HG02759 (cell line): Measurements from ENCODE around the gene MXRA7.
A peak's percentile ranks its signal among the peaks of the same experiment; 100 is the strongest.

ENCODE experiments used
- ATAC-seq: cut with Tn5 transposase; IDR thresholded peaks from one replicate; pipeline ENCODE4 v1.9.1; 2021; ENCODE audit warnings: mild to moderate bottlenecking, moderate library complexity; ENCODE audit not compliant: unreplicated experiment

MXRA7 gene

DNA sequence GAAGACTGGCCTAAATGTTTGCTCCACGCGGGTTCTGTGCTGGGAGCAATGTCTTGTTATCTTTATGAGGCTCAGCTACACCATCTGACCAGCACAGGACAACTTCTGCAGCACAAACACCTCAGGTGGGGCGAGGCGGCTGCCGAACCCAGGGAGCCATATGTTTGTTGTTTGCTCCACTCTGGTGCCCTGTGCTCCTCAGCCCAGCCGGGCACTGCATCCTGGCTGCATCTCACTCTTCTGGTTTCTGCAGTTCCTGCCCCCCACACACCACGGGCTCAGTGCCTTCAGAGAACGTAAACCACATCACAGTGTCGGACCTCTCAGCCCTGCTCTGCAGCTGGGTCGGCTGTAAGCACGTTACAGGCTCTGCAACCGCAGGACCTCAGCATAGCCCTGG lies 32.4 kb downstream of the MXRA7 start:
- no peak for ATAC-seq

DNA sequence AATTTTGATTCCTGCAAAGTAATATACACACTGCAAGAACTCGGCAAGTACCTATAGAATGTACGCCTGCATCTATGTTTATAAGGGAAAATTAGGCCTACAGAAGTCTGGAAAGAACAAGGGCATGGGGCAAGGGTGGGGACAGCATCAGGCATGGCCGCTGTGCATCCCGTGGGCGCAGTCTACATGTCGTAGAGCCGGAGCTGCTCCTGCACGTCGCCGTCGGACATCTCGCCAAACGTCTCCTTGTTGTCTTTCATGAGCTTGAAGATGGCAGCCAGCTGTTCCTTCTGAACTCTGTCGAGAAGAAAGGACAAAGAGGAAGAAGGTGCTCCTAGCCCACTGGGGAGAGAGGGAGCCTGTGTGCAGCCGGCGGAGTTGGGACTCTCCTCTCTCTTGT lies 33.4 kb downstream of the MXRA7 start:
- no peak for ATAC-seq

DNA sequence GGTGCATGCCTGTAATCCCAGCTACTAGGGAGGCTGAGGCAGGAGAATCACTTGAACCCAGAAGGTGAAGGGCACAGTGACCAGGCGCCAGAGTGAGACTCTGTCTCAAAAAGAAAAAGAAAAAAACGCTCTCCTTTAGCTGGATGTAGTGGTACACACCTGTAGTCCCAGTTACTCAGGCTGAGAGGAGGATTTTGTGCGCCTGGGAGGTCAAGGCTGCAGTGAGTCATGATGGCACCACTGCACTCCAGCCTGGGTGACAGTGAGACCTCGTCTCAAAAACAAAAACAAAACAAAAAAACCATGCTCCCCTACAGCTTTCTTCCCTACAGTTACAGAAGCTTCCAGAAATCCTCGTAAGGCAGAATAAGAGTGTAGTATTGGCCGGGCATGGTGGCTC lies 34.1 kb downstream of the MXRA7 start:
- no peak for ATAC-seq

DNA sequence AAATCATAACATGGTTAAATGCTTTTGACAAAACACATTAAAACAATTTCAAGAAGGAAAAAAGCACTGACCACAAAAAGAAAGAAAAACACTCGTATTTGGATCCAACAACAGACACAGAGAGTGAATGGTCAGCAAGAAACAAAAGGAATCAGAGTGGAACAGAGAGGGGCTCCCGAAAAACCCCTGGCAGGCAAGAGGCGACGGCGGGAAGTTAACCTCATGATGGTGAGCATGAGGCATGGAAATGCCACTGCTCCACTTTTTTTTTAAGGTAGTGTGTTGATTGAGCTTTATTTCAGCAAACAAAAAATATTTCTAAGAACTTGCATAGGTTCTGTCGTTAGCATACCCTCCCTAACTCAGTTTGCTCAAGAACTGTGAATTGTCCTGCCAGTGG lies 35.1 kb downstream of the MXRA7 start:
- no peak for ATAC-seq

DNA sequence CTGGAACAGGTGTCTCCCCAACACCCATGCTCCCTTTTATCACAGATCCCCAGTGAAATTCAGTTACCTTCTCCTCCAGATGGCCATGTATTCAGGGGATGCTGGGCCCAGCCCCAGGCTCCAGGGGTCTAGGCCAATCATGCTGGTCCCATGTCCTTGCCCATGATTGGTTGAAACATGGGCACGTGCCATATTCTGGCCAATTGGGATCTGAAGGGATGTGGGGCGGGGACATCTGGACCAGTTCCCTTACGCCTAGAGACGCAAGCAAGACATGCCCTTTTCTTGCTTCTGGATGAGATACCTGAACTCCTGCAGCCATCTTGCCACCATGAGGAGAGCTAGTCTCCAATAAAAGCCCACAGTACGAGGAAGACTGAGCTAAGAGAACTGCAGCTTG lies 36.2 kb downstream of the MXRA7 start:
- ATAC-seq: no peak

DNA sequence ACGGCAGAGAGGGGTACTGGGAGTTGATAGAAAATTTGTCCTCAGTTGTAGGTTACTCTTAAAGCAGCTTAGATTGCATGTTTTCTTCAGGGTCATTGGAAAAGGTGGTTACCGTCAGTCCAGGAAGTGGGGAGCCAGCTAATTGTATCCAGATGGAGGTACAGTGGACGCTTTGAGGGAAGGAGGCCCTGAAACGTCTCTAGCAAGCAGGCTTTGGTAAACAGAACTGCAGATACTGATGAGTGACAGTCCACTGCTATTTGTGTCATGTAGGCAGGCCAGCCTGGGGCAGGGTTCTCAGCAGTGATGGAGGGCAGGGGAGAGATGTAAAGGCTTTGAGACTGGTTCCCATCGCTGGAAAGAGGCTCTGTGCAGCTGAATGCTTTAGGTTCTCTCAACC lies 37.0 kb downstream of the MXRA7 start:
- no peak for ATAC-seq

DNA sequence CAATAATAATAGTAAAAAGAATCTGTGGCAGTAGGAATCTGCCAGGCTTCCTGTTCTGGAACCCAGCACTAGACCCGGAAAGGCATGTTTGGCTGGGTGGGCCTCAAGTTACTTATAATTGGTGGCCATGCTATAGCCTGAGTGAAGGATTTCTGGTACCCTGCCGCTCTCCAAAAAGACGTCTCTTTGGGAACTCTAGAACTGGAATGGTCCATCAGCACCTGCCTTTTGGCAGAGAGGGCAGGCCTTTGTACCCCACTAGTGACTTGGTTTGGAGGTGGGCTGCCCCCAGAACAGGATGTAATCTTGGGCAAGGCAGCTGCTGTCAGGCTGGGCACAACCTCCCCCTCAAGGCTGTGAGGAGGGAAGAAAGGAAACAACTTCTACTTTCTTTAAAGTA lies 37.9 kb downstream of the MXRA7 start:
- no peak for ATAC-seq

DNA sequence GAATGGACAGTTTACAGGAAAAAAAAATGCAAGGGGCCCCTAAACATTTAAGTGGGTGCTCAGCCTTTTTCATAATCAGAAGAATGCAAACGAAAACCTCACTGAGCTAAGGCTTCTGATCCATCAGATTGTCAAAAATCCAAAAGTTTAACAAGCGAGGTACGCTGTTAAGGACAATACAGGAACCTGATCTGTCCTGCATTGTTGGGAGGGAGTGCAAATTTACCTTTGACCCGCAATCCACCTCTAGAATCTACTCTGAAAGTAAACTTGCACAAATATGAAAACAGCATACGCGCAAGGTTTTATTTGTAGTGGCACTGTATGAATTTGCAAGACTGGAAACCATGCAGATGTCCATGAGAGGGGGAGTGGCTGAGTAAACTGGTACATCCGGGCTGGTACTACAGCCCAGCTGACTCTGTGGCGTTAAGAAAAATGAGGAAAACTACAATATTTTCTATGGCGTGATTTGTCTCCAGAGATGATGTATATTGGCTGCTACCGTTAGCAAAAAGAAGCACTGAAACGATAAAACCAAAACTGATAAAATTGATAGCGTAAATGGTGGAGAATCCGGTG lies 38.4 kb downstream of the MXRA7 start:
- ATAC-seq: no peak

DNA sequence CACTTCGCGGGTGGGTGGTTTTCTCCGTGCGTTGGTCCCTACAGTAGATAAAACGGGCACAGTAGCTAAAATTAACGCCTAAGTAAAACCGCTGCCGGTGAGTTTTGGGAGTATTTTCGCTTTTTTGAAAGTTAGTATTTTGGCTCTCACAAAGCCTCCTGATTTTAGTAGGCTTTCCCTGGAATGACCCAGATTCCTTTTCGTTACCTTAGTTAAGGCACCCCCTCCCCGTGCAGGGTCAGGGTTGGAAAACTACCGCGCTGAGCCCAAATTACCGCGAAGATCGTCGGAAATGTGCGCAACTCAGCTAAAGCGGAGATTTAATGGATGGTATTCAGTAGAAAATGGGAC lies 38.9 kb downstream of the MXRA7 start:
- ATAC-seq: peak; percentile 13

DNA sequence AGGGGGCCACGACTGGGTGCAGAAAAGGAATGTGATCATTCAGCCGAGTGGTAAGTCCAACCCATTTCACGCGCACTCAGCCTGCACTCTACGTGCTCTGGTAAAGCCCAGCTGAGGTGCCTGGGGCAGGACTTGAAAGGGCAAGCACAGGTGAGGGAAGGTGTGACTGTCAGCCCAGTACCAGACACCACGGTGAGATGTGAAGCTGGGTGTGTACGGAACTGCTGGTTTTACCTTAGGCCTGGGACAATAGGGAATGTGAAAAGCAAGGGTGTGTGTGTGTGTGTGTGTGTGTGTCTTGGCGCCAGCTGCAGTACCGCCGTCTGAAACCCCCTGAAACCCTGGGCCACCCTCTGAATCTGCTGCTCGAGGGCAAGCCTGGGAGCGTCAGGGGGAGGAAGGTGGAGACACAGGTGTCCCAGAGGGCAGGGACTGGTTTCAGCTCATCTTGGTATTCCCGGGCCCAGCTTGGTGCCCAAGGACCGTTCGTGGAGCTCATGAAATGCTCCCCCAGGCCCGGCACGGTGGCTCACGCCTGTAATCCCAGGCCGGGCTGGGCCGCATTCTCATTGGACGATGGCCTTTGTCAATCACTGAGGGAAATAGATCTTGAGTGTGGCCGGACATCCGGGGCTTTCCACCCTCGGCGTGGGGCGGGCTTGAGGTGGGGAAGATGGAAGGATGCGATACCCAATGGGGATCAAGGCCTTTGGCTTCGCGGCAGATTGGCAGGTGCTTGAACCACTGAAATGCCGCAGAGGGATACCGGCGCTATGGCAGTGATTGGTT lies 39.4 kb downstream of the MXRA7 start:
- ATAC-seq: peak; percentile 98

DNA sequence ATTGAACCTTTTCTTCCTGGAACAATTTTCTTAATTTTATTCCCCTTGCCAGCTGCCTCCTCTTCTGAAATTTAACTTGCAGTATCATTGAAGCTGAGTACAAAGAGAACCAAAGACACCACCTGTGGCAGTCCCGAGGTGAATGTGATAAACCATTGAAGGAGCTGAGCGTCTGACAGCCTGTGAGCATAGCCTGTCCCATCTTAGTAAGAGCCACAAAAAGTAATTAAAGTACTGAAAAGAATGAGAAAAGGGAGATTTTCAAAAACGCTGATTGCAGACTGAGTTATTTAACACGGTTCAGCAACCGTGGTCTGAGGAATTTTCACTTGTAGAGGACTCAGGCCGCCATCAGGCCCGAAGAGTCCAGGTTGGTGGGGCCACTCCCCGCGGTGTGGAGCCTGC lies 40.0 kb downstream of the MXRA7 start:
- no peak for ATAC-seq

DNA sequence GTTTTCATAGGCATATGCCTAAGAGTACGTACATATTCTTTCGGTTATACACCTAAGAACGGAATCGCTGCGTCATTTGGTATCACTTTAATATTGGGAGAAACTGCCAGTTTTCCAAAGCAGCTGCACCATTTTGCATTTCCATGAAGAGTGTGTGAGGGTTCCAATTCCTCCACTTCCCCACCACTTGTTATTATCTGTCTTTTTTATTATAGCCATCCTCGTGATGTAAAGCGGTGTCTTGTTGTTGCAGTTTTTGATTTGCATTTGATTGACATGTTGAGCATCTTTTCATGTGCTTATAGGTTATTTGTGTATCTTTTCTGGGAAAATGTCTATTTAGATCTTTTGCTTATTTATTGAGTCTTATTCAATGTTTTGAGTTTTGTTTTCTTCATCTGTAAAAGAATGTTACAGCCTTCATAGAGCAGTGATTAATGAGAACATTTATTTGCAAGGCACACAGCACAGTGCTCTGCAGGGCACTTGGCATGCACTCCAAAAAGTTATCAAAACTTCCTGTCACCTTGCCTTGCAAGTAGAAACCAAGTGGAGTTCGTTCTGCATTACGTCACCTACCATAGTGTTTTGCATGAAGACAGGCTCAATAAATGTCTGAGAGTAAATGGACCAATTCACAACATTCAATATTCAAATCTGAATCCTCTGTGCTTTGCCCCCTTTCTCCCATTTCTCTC lies 40.6 kb downstream of the MXRA7 start:
- ATAC-seq: no peak

DNA sequence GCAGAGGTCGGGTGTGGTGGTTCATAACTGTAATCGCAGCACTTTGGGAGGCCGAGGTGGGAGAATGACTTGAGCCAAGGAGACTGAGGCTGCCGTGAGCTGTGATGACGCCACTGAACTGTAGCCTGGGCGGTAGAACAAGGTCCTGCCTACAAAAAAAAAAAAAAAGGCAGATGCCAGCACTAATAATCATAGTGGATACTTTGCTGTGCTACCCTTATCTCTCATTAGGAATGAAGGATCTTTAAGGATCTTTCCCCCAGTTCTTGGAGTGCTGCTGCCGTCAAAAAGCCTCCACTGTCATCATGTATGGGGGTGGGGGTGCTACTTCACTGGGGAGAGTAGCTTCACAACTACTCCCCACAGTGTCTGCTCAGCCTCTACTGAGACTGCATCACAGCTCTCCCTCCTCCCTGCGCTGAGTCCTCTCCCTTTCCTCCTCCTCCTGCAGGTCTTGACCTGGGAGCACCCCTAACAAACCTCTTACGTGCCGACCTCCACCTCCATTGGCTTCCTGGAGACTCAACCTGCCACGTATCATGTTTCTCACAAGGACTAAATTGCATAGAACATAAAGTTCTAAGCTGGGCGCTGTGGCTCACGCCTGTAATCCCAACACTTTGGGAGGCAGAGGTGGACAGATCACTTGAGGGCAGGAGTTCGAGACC lies 42.8 kb downstream of the MXRA7 start:
- ATAC-seq: no peak

DNA sequence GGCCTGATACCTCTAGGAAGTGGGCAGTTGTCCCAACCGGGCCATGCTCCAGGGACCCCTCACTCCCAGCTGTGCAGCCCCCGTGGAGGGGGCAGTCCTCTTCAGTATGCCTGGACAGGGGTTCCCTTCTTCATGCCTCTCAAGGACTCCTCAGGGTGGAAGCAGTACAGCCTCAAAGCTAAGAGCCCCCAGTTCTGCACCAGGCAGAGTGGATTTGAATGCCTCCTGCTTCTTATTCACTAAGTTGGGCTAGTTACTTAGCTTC lies 43.3 kb downstream of the MXRA7 start:
- ATAC-seq: no peak

DNA sequence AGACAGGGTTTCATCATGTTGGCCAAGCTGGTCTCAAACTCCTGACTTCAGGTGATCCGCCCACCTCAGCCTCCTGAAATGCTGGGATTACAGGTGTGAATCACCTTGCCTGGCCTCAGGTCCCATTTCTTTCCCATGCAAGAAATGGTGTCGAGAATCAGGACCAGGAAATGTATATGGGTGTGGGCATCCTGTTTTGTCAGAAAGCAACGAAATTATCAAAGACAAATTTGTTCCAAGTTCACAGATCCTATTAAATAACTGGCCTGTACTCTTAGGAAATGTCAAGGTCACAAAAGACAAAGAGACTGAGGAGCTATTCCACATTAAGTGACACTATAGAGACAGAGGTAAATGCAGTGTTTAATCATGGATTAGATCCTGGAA lies 50.1 kb downstream of the MXRA7 start:
- ATAC-seq: no peak

DNA sequence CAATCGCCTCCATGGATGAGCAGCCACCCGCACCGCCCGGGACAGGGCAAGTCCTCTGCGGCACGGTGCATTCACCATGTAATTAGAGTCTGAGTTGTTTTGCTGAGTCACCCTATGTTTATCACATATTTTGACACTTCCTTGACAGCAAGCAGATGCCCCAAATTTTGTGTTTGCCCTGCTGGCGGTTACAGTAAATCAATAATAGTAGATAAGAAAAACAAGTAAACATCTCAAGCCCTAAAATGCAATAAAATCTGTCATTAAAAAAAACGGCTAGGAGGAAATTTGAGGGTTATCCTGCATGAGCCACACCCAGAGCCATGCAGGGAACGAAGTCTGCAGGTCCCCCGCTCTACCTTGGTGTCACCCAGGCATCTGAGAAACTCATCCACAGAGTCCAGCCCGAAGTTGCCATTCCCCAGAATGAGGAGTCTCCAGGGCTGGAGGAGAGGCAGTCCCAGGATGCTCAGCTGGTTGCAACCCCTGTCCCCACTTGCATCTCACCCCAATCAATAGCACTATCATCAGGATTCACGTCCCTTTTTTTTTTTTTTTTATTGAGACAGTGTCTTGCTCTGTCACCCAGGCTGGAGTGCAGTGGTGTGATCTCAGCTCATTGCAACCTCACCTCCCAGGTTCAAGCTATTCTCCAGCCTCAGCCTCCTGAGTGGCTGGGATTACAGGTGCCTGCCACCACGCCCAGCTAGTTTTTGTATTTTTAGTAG lies 50.7 kb downstream of the MXRA7 start:
- no peak for ATAC-seq

DNA sequence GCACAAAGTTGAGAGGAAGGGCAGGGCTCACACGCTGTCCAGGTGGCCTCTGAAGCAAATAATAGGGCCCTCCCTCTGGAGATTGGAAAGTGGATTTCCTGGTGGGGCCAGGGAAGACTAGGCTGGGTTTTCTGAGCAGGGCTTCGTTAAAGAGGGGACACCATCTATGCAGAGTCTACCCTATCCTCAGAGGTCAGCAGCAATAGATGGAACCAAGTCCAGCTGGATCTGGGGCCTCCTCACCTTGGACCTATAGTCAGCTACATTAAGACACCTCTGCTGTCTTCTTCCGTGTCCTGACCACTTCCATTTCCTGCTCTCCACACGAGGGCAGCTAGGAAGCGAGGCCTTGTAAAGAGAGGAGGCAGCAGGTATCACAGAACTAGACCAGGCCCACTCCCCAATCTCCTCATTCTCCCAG lies 52.5 kb downstream of the MXRA7 start:
- ATAC-seq: no peak

DNA sequence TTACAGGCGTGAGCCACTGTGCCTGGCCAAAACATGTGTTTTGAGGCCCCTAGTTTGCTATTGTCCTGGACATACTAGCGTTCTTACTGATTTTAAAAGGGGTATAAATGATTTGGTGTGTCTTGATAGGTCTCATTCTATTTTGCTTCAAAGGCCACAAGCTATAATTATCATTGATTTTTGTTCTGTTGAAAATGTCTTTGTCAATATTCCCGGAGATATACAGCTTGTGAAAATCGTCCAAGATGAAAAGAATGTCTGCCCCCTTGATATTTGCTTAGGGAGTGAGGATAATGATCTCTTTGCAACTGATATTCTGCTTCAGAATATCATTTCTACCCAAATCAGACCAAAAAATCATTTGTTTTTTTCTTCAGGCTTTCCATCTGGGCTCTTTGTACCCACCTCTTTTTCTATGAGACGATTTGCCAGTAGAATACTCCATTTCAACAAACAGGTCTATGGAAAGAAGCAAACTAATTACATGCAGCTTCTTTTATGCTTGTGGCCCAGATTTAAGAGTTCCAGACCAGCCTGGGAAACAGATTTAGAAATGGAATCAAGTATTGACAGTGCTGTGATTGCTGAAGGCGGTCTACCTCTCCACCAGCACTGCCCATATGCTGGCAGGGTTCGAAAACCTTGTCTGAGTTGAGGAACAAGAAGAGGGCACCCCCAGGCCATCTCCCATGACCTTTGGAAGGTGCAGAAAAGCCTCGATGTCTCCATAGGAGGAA lies 53.1 kb downstream of the MXRA7 start:
- ATAC-seq: no peak

DNA sequence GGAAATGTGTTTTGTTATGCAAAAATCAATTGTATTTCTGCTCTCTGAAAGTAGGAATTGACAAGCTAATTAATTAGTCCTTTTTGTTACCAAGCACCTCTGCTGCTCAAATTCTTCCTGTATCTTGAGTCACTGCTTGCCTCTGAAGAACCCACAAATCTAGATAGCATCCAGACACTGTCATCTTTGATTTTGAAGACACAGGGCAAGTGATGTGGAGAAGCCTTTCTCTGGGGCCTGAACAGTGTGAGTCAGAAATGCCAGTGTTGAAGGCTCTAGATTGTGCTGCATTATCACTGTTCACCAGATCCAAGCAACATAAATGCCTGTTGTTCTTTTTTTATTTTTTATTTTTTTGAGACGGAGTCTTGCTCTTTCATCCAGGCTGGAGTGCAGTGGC lies 56.4 kb downstream of the MXRA7 start:
- no peak for ATAC-seq

DNA sequence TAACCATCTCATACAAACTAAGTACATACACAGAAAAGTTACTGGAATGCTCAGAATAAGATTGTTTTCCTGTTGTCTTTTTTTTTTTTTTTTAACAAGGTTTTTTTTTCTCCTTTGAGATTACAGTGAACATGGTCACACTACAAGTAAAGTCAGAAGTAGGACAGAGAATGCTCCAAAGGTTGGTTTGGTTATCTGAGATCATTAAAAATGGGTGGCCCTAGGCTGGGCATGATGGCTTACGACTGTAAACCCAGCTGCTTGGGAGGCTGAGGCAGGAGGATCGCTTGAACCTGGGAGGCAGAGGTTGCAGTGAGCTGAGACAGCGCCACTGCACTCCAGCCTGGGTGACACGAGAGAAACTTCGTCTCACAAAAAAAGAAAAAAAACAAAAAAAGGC lies 60.3 kb downstream of the MXRA7 start:
- ATAC-seq: no peak

DNA sequence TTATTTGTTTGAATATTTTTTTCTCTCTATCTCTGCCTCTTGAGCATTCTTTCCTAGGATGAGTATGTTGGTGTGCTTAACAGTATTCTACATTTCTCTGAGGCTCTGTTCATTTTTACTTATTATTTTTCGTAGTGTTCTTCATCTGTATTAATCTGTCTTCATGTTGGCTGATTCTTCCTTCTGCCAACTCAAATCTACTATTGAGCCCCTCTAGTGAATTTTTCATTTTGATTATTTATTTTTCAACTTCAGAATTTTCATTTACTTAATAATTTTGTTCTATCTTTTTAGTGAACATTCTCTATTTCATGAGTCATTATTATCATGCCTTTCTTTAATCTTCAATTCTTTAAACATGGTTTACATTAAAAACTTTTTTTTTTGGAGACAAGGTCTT lies 64.1 kb downstream of the MXRA7 start:
- no peak for ATAC-seq
